Astrocyte (in vitro differentiated cells and primary cell): Measurements from ENCODE around the gene IFI27L1. TPM values are rescaled to one million over a fixed set of nuclear protein-coding genes. Genes with fewer than 3 reads are reported as not detected.

Source experiments
- total RNA-seq: library from RNA; stranded (reverse); gene quantifications from 2 replicates; pipeline ENCODE4 v1.2.1, GENCODE V29; 2021

The IFI27L1 gene
- total RNA-seq, 1 donor from 2014 or later: 28.4 TPM

Other genes with a start within 250 kb of the IFI27L1 start
- gene FAM181A, start 154.0 kb upstream of the IFI27L1 start, total RNA-seq: not detected in 2 replicates
- 0.25 TPM in 1 of 2 replicates, not detected in the other for gene ASB2, start 104.7 kb upstream of the IFI27L1 start, total RNA-seq
- not detected in 2 replicates for gene CCDC197, start 84.0 kb upstream of the IFI27L1 start, total RNA-seq
- gene OTUB2, start 55.0 kb upstream of the IFI27L1 start, total RNA-seq: 3.1 and 3.3 TPM in 2 replicates
- gene DDX24, start 108 bp upstream of the IFI27L1 start, total RNA-seq: 206 TPM in 2 replicates
- 1,022 and 1,408 TPM in 2 replicates for gene IFI27, start 29.4 kb downstream of the IFI27L1 start, total RNA-seq
- 63.9 and 79.9 TPM in 2 replicates for gene IFI27L2, start 48.3 kb downstream of the IFI27L1 start, total RNA-seq
- gene PPP4R4, start 93.0 kb downstream of the IFI27L1 start, total RNA-seq: 6.0 and 7.5 TPM in 2 replicates
- not detected in 2 replicates for gene SERPINA10, start 212.0 kb downstream of the IFI27L1 start, total RNA-seq
- not detected in 2 replicates for gene SERPINA6, start 242.0 kb downstream of the IFI27L1 start, total RNA-seq